Natural killer cell treated with Interleukin-12 subunit alpha and Interleukin-12 subunit beta and Interleukin-15 and Interleukin-18, amount 100 ng/mL, for 72 hours (primary cell): ENCODE data around the gene GRM4. TPM values are rescaled to one million over a fixed set of nuclear protein-coding genes. Genes with fewer than 3 reads are reported as not detected.

Experiments used
- ATAC-seq, 2 donors: fragments of 150-1000 bp; cut with Tn5 transposase in 1 of 2; sonication (Bioruptor Pico), chemical (Tn5 transposase) in 1 of 2; 2 replicates each; pipeline ENCODE4 v1.10.0; 2021
- DNase-seq: peaks from one replicate; pipeline ENCODE4 v3.0.0; 2022; ENCODE audit warnings: low spot score
- H3K27ac Mint-ChIP-seq, 2 donors: 1 replicate in 1 of 2; 2 replicates in 1 of 2; pipeline ENCODE4 v1.8.0; 2022; ENCODE audit warnings: mixed read lengths in 2 of 2, mild to moderate bottlenecking in 1 of 2, moderate library complexity in 1 of 2
- H3K27me3 Mint-ChIP-seq, 2 donors: 1 replicate in 1 of 2; 2 replicates in 1 of 2; pipeline ENCODE4 v1.8.0; 2022; ENCODE audit warnings: mixed read lengths in 2 of 2
- H3K36me3 Mint-ChIP-seq: one replicate; pipeline ENCODE4 v1.8.0; 2022; ENCODE audit warnings: mixed read lengths
- H3K4me1 Mint-ChIP-seq, 2 donors: 1 replicate in 1 of 2; 2 replicates in 1 of 2; pipeline ENCODE4 v1.8.0; 2022; ENCODE audit warnings: low read depth in 2 of 2, mixed read lengths in 2 of 2, mild to moderate bottlenecking in 1 of 2
- H3K4me3 Mint-ChIP-seq: one replicate; pipeline ENCODE4 v1.8.0; 2022; ENCODE audit warnings: mixed read lengths
- H3K9me3 Mint-ChIP-seq: 2 replicates; pipeline ENCODE4 v1.8.0; 2022; ENCODE audit warnings: mixed read lengths
- total RNA-seq, 2 donors: library from RNA; stranded (reverse); gene quantifications; one replicate each; pipeline ENCODE4 v1.2.3, GENCODE V29; 2022

The GRM4 gene
- total RNA-seq, 2 donors from 2014 or later, result not detected

GRCh38 chr6:34070315-34071135, 75.4 kb downstream of the GRM4 start:
- Mint-ChIP-seq H3K27me3 (no peaks in the 10 kb centered on the region), H3K27ac (no peak overlapping the region), H3K9me3 (no peaks in the 10 kb centered on the region), H3K4me3 (no peak overlapping the region), H3K36me3 (no peaks in the 10 kb centered on the region), H3K4me1 (no peaks in the 10 kb centered on the region)
- ATAC-seq (no peak), DNase-seq (no peak)

GRCh38 chr6:34068462-34069044, 77.3 kb downstream of the GRM4 start:
- DNase-seq (no peak), ATAC-seq (no peak)
- no peak overlapping the region for H3K4me3 Mint-ChIP-seq
- H3K4me1 Mint-ChIP-seq, result no peaks in the 10 kb centered on the region
- H3K27ac Mint-ChIP-seq, result no peak overlapping the region
- H3K36me3 Mint-ChIP-seq, result no peaks in the 10 kb centered on the region
- no peaks in the 10 kb centered on the region for H3K9me3 Mint-ChIP-seq
- no peaks in the 10 kb centered on the region for H3K27me3 Mint-ChIP-seq

GRCh38 chr6:34067814-34068213, 78.1 kb downstream of the GRM4 start:
- no peaks in the 10 kb centered on the region for H3K4me1 Mint-ChIP-seq
- ATAC-seq (no peak), DNase-seq (no peak)
- H3K27ac Mint-ChIP-seq, result no peak overlapping the region
- H3K9me3 Mint-ChIP-seq, result no peaks in the 10 kb centered on the region
- no peaks in the 10 kb centered on the region for H3K36me3 Mint-ChIP-seq
- no peaks in the 10 kb centered on the region for H3K27me3 Mint-ChIP-seq
- H3K4me3 Mint-ChIP-seq, result no peak overlapping the region

DNA sequence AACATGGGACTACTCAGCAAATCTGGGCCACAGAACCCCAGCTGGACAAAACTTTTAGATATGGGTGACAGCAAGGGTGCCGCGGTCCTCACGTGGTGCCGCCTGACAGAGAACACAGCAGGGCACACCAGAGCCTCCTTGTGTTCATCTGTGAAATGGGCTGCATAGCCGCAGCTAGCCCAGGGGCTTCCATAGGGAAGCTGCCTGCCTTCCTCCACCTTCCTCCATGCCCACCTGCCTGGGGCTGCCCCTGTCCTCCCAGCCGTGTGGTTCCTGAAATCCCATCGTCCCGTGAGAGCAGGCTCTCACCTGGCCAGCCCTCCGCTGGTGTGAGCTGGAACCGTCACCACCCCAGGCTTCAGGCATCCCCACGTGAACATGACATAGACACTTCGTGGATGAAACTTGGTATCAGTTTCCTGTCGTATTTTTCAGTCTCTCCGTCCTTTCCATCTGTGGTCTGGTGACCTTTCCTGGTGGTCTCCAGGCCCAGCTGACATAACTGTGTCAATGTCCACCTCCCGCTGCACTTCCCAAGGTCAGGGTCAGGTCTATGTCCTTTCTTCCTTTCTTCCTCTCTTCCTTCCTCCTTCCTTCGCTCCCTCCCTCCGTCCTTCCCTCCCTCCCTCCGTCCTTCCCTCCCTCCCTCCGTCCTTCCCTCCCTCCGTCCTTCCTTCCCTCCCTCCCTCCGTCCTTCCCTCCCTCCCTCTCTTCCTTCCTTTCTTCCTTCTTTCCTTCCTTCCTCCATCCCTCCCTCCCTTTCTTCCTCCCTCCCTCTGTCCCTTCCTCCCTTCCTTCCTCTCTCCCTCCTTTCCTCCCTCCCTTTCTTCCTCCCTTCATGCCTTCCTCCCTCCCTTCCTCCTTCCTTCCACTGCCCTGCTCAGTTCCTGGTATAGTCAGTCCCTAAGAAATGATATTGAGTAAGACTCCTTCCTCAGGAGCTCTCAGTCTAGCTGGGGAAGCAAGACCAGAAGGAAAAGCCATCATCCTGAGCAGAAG, 78.8 kb downstream of the GRM4 start:
- no peak overlapping the region for H3K4me3 Mint-ChIP-seq
- H3K9me3 Mint-ChIP-seq, result no peaks in the 10 kb centered on the region
- H3K27me3 Mint-ChIP-seq, result no peaks in the 10 kb centered on the region
- no peak for ATAC-seq
- DNase-seq, result no peak
- no peak overlapping the region for H3K27ac Mint-ChIP-seq
- no peaks in the 10 kb centered on the region for H3K4me1 Mint-ChIP-seq
- H3K36me3 Mint-ChIP-seq, result no peaks in the 10 kb centered on the region

GRCh38 chr6:34066218-34066571, 79.7 kb downstream of the GRM4 start:
- ATAC-seq, result no peak
- no peaks in the 10 kb centered on the region for H3K27me3 Mint-ChIP-seq
- H3K36me3 Mint-ChIP-seq, result no peaks in the 10 kb centered on the region
- H3K27ac Mint-ChIP-seq, result no peak overlapping the region
- H3K4me1 Mint-ChIP-seq, result no peaks in the 10 kb centered on the region
- no peak for DNase-seq
- H3K9me3 Mint-ChIP-seq, result no peaks in the 10 kb centered on the region
- H3K4me3 Mint-ChIP-seq, result no peak overlapping the region

GRCh38 chr6:34065466-34066217, 80.2 kb downstream of the GRM4 start:
- Mint-ChIP-seq H3K4me1 (no peaks in the 10 kb centered on the region), H3K27ac (no peak overlapping the region), H3K9me3 (no peaks in the 10 kb centered on the region), H3K27me3 (no peaks in the 10 kb centered on the region), H3K4me3 (no peak overlapping the region), H3K36me3 (no peaks in the 10 kb centered on the region)
- DNase-seq, result no peak
- ATAC-seq, result no peak

- H3K4me3 Mint-ChIP-seq, result no peak overlapping the region
- no peak for DNase-seq
- no peak overlapping the region for H3K27ac Mint-ChIP-seq
- no peaks in the 10 kb centered on the region for H3K27me3 Mint-ChIP-seq
- no peaks in the 10 kb centered on the region for H3K4me1 Mint-ChIP-seq
- no peaks in the 10 kb centered on the region for H3K36me3 Mint-ChIP-seq
- ATAC-seq, result no peak
- H3K9me3 Mint-ChIP-seq, result no peaks in the 10 kb centered on the region
Measured at GRCh38 chr6:34064675-34065074, 81.2 kb downstream of the GRM4 start.

DNA sequence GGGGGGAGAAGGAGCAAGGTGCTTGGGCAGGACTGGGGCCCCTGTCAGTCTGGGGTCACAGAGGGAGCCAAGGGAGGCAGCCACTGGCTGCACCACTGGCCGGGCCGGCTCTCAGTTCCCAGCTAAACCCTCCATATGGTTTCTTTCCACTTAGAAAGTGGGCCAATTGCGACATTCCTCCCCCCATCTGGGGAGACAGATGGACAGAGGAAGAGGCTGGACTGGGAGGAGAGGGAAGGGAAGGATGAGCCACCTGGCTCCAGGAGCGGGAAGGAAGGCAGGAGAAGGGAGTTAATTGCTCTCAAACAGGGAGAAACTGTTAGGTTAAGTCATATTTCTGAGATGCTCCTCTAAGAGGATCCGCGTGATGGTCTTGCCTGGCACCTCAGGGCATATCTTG, 82.2 kb downstream of the GRM4 start:
- ATAC-seq (no peak), DNase-seq (no peak)
- no peak overlapping the region for H3K27ac Mint-ChIP-seq
- no peaks in the 10 kb centered on the region for H3K36me3 Mint-ChIP-seq
- H3K27me3 Mint-ChIP-seq, result no peaks in the 10 kb centered on the region
- no peaks in the 10 kb centered on the region for H3K4me1 Mint-ChIP-seq
- H3K9me3 Mint-ChIP-seq, result no peaks in the 10 kb centered on the region
- H3K4me3 Mint-ChIP-seq, result no peak overlapping the region

GRCh38 chr6:34062815-34063214, 83.1 kb downstream of the GRM4 start:
- no peaks in the 10 kb centered on the region for H3K4me1 Mint-ChIP-seq
- ATAC-seq, result no peak
- H3K36me3 Mint-ChIP-seq, result no peaks in the 10 kb centered on the region
- no peak overlapping the region for H3K4me3 Mint-ChIP-seq
- DNase-seq, result no peak
- no peaks in the 10 kb centered on the region for H3K9me3 Mint-ChIP-seq
- H3K27me3 Mint-ChIP-seq, result no peaks in the 10 kb centered on the region
- no peak overlapping the region for H3K27ac Mint-ChIP-seq

DNA sequence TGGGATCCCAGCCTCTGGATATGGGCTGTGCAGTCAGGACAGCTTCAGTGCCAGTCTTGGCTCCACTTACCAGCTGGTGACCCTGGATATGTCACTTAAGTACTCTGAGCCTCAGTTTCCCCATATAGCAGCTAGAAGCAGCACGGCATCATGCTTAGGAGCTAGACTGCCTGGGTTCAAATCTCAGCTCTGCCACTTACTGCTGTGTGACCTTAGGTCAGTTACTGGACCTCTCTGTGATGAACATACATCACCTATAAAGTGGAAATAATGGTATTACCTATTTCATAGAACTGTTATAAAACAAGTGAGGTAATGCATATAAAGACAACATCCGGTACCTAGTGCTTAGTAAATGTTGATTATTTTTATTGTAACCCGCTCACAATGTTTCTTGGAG, 83.7 kb downstream of the GRM4 start:
- Mint-ChIP-seq H3K4me1 (no peaks in the 10 kb centered on the region), H3K27ac (no peak overlapping the region), H3K27me3 (no peaks in the 10 kb centered on the region), H3K36me3 (no peaks in the 10 kb centered on the region), H3K9me3 (no peaks in the 10 kb centered on the region), H3K4me3 (no peak overlapping the region)
- no peak for ATAC-seq
- no peak for DNase-seq

GRCh38 chr6:34061348-34061747, 84.5 kb downstream of the GRM4 start:
- no peaks in the 10 kb centered on the region for H3K36me3 Mint-ChIP-seq
- H3K27ac Mint-ChIP-seq, result no peak overlapping the region
- H3K27me3 Mint-ChIP-seq, result no peaks in the 10 kb centered on the region
- no peak overlapping the region for H3K4me3 Mint-ChIP-seq
- DNase-seq (no peak), ATAC-seq (no peak)
- no peaks in the 10 kb centered on the region for H3K4me1 Mint-ChIP-seq
- no peaks in the 10 kb centered on the region for H3K9me3 Mint-ChIP-seq

- Mint-ChIP-seq H3K27ac (no peak overlapping the region), H3K27me3 (peaks cover 9 to 12% of the 10 kb centered on the region in 2 donors), H3K9me3 (no peaks in the 10 kb centered on the region), H3K4me1 (peaks cover 0 to 9% of the 10 kb centered on the region in 2 donors), H3K4me3 (no peak overlapping the region), H3K36me3 (no peaks in the 10 kb centered on the region)
- no peak for DNase-seq
- ATAC-seq, result no peak
Measured at GRCh38 chr6:34059914-34060313, 86.0 kb downstream of the GRM4 start.

GRCh38 chr6:34059136-34059731, 86.7 kb downstream of the GRM4 start:
- H3K27ac Mint-ChIP-seq, result no peak overlapping the region
- H3K4me3 Mint-ChIP-seq, result no peak overlapping the region
- ATAC-seq (no peak), DNase-seq (no peak)
- H3K36me3 Mint-ChIP-seq, result no peaks in the 10 kb centered on the region
- peaks cover 14 to 15% of the 10 kb centered on the region in 2 donors for H3K27me3 Mint-ChIP-seq
- no peaks in the 10 kb centered on the region for H3K9me3 Mint-ChIP-seq
- H3K4me1 Mint-ChIP-seq, result peaks cover 0 to 10% of the 10 kb centered on the region in 2 donors
